GM23248 (cell line): ENCODE data around the gene ABCC4. TPM values are rescaled to one million over a fixed set of nuclear protein-coding genes. Genes with fewer than 3 reads are reported as not detected.

ENCODE experiments used
- DNase-seq: peaks from one replicate; pipeline ENCODE4 v3.0.0-alpha.2; 2015
- H2AFZ ChIP-seq: fragments of 200-600 bp; sonication (generic); 2 replicates; pipeline ENCODE4 v1.6.1; 2016; ENCODE audit warnings: antibody characterized with exemption
- H3F3A ChIP-seq: fragments of 200-600 bp; sonication (generic); 2 replicates; pipeline ENCODE4 v1.6.1; 2016; ENCODE audit warnings: mild to moderate bottlenecking, antibody characterized with exemption, mixed run types; ENCODE audit not compliant: insufficient read depth
- H3K27ac ChIP-seq: fragments of 200-600 bp; sonication (generic); 2 replicates; pipeline ENCODE4 v1.5.1; 2016; ENCODE audit warnings: mild to moderate bottlenecking
- H3K27me3 ChIP-seq: fragments of 200-600 bp; sonication (generic); replicated peaks from 2 replicates; pipeline ENCODE4 v1.6.1; 2016; ENCODE audit warnings: mild to moderate bottlenecking; ENCODE audit not compliant: insufficient read depth
- H3K36me3 ChIP-seq: fragments of 200-600 bp; sonication (generic); 2 replicates; pipeline ENCODE4 v1.6.1; 2016; ENCODE audit warnings: low read depth, mild to moderate bottlenecking
- H3K4me1 ChIP-seq: fragments of 200-600 bp; sonication (generic); 2 replicates; pipeline ENCODE4 v1.6.1; 2016; ENCODE audit warnings: mild to moderate bottlenecking; ENCODE audit not compliant: insufficient read depth
- H3K4me2 ChIP-seq: fragments of 200-600 bp; sonication (generic); one replicate; pipeline ENCODE4 v1.6.1; 2016; ENCODE audit warnings: mild to moderate bottlenecking; ENCODE audit not compliant: unreplicated experiment
- H3K4me3 ChIP-seq: fragments of 200-600 bp; sonication (generic); 2 replicates; pipeline ENCODE4 v1.5.1; 2016; ENCODE audit warnings: mild to moderate bottlenecking
- H3K79me2 ChIP-seq: fragments of 200-600 bp; sonication (generic); 2 replicates; pipeline ENCODE4 v1.6.1; 2016; ENCODE audit warnings: mild to moderate bottlenecking; ENCODE audit not compliant: insufficient read depth
- H3K9ac ChIP-seq: fragments of 200-600 bp; sonication (generic); 2 replicates; pipeline ENCODE4 v1.6.1; 2016; ENCODE audit warnings: mild to moderate bottlenecking
- H3K9me2 ChIP-seq: fragments of 200-600 bp; sonication (generic); 2 replicates; pipeline ENCODE4 v1.6.1; 2016; ENCODE audit warnings: mixed run types, mild to moderate bottlenecking, moderate library complexity; ENCODE audit not compliant: insufficient read depth
- H3K9me3 ChIP-seq: fragments of 200-600 bp; sonication (generic); one replicate; pipeline ENCODE4 v1.6.1; 2017; ENCODE audit warnings: low read depth
- H4K20me1 ChIP-seq: fragments of 200-600 bp; sonication (generic); 2 replicates; pipeline ENCODE4 v1.6.0; 2016; ENCODE audit not compliant: insufficient read depth
- EZH2 ChIP-seq: fragments of 200-600 bp; sonication (generic); IDR thresholded peaks from 2 replicates; pipeline ENCODE4 v1.6.1; 2018; ENCODE audit warnings: antibody characterized with exemption, mild to moderate bottlenecking; ENCODE audit not compliant: insufficient read depth, poor library complexity, severe bottlenecking
- EZH2phosphoT487 ChIP-seq: fragments of 200-600 bp; sonication (generic); IDR thresholded peaks from 2 replicates; pipeline ENCODE4 v1.6.1; 2018; ENCODE audit warnings: antibody characterized with exemption, moderate library complexity, mild to moderate bottlenecking, low read depth; ENCODE audit not compliant: insufficient read depth
- WGBS, 2 experiments: methylation state at CpG; one replicate each; pipeline ENCODE4 v1.1.6; 2015 to 2017; ENCODE audit warnings: low lambda C conversion rate in 2 of 2, low coverage in 1 of 2; ENCODE audit errors: missing lambda C conversion rate in 2 of 2; 5-methylcytosine and 5-hydroxymethylcytosine counted together
- in situ Hi-C: fragments of 300-500 bp; cut with MboI; formaldehyde crosslinking; loops from 2 replicates; pipeline ENCODE4 v1.15.0; 2020
- polyA plus RNA-seq: library from polyadenylated mRNA; unstranded; fragments of >200 nt; fragmentation: Nextera tagmentation; extraction: Ambion mirVana; gene quantifications from 2 replicates; pipeline ENCODE4 v1.2.1, GENCODE V29; 2016
- total RNA-seq: library from RNA; depleted of rRNA; stranded (reverse); fragments of >200 nt; shearing (Covaris generic); gene quantifications from 2 replicates; pipeline ENCODE4 v1.2.3, GENCODE V29; 2014

Gene ABCC4
- total and polyA plus RNA-seq, 2 experiments from 2014 or later: 3.9 to 11.2 TPM

DNA sequence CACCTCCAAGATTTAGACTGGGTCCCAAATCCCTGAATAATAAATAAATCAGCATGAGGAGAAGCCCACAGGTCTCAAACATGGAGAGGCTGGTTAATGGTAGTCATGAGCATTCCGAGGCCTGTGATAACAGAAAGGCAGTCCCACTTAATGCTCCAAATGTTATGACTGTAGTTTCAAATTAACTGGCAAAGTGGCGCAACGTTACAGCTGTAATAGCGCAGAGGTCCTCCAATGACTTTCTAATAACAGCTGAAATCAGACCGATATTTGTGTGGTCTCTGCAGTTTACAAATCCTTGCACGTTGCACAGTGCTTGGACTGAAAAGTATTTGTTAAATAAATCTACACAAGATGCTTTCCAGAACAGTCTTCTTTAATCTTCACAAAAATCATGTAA is 141.8 kb downstream of the ABCC4 start:
- H3F3A ChIP-seq: no peaks in the 10 kb centered on the region
- no peak overlapping the region for H3K27ac ChIP-seq
- H3K4me1 ChIP-seq: peaks cover 2% of the 10 kb centered on the region; the same call in 1 of the 2 replicates
- no peak for DNase-seq
- H3K9me3 ChIP-seq: no peaks in the 10 kb centered on the region
- H3K79me2 ChIP-seq: no peaks in the 10 kb centered on the region
- in situ Hi-C loops: loop anchor here (25.0 kb wide), 1 partner anchor 497 kb away; no protein-coding TSS in a partner anchor
- TF ChIP-seq EZH2phosphoT487 (no peak), EZH2 (no peak)
- H3K4me2 ChIP-seq: no peak overlapping the region
- H2AFZ ChIP-seq: no peak overlapping the region
- no peaks in the 10 kb centered on the region for H4K20me1 ChIP-seq
- no peak overlapping the region for H3K9ac ChIP-seq
- no peaks in the 10 kb centered on the region for H3K27me3 ChIP-seq
- H3K9me2 ChIP-seq: no peaks in the 10 kb centered on the region
- no peak overlapping the region for H3K4me3 ChIP-seq
- WGBS, 2 experiments: 94 to 95% methylated on average over 6 of the region's 6 CpGs
- H3K36me3 ChIP-seq: no peaks in the 10 kb centered on the region

DNA sequence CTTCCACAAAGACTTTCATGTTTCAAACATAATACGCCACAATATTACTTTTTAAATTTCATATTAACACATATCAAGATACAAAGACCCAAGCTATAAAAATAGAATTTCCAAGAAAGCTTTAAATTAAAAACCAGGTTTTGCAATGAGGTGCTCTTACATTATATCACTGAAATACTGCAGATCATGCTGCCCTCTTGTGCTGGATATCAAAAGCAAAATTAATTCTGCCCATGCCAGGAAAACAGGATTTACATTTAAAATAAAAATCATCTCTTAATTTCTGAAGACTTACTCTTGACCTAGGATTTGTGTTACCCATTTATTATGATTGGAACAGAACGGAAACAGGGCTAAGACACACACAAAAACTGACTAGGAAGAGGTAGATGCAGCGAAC is 145.0 kb downstream of the ABCC4 start:
- Histone ChIP-seq H3K79me2 (no peaks in the 10 kb centered on the region), H3K36me3 (no peaks in the 10 kb centered on the region)

DNA sequence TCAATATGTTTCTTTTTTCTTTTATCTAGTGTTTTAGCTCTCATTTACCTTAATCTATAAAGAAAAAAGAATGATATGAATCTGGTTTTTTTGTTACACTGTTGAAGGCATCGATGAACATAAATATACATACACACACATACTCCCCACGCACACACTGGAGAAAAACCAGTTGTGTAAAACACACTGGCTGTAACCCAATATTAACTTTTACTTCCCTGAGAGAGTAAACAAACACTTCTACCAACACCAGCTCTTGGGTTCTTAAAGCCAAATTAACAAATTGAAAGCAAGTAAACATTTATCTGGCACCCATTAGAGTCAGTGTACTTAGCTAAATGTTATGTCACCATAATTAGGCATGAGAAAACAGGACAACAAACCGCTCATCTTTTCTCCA is 145.7 kb downstream of the ABCC4 start:
- Histone ChIP-seq H3K36me3 (no peaks in the 10 kb centered on the region), H3K4me3 (no peak overlapping the region), H4K20me1 (no peaks in the 10 kb centered on the region), H3K79me2 (no peaks in the 10 kb centered on the region), H3K9me3 (no peaks in the 10 kb centered on the region), H3K27me3 (no peaks in the 10 kb centered on the region), H2AFZ (no peak overlapping the region), H3K27ac (no peak overlapping the region), H3K9ac (no peak overlapping the region), H3K4me1 (peaks cover 9% of the 10 kb centered on the region; the same call in 1 of the 2 replicates), H3K9me2 (no peaks in the 10 kb centered on the region), H3K4me2 (no peak overlapping the region), H3F3A (no peaks in the 10 kb centered on the region)
- in situ Hi-C loops: loop anchor here (25.0 kb wide), 1 partner anchor 493 kb away; no protein-coding TSS in a partner anchor
- DNase-seq: no peak
- WGBS, 2 experiments: 97 to 99% methylated on average over 3 of the region's 3 CpGs
- no peak for TF ChIP-seq EZH2phosphoT487

More for the DNA sequence above, 145.0 kb downstream of the ABCC4 start:
- in situ Hi-C loops: loop anchor here (25.0 kb wide), 1 partner anchor 494 kb away; no protein-coding TSS in a partner anchor
- Histone ChIP-seq H2AFZ (no peak overlapping the region), H4K20me1 (no peaks in the 10 kb centered on the region), H3K4me1 (peaks cover 9% of the 10 kb centered on the region; the same call in 1 of the 2 replicates), H3K4me2 (no peak overlapping the region), H3K27me3 (no peaks in the 10 kb centered on the region), H3K4me3 (no peak overlapping the region), H3K9me2 (no peaks in the 10 kb centered on the region), H3F3A (no peaks in the 10 kb centered on the region), H3K9ac (no peak overlapping the region), H3K27ac (no peak overlapping the region), H3K9me3 (no peaks in the 10 kb centered on the region)
- TF ChIP-seq EZH2 (no peak), EZH2phosphoT487 (no peak)
- 98% methylated on average over 3 of the region's 3 CpGs for WGBS, 2 experiments
- DNase-seq: peak; percentile 42

DNA sequence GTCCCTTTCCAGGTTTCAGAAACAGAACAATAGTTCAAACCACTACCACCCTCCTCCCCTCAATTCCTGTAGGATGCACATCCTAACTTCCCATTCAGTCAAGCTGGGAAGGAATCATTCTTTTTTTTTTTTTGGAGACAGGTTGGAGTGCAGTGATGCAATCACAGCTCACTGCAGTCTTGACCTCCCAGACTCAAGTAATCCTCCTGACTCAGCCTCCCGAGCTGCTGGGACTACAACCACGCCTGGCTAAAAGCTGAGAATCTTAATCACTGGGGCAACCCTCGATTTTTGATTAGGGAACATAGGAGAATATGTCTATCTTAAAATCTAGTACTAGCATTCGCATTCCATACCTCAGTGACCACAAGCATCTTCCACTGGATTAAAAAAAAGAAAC is 146.2 kb downstream of the ABCC4 start:
- 96 to 97% methylated on average over 4 of the region's 4 CpGs for WGBS, 2 experiments
- H3K9ac ChIP-seq: no peak overlapping the region
- no peaks in the 10 kb centered on the region for H3K36me3 ChIP-seq
- H2AFZ ChIP-seq: no peak overlapping the region
- H3K9me2 ChIP-seq: no peaks in the 10 kb centered on the region
- in situ Hi-C loops: loop anchor here (25.0 kb wide), 1 partner anchor 493 kb away; no protein-coding TSS in a partner anchor
- no peak for DNase-seq
- H3F3A ChIP-seq: no peaks in the 10 kb centered on the region
- peaks cover 9% of the 10 kb centered on the region; the same call in 1 of the 2 replicates for H3K4me1 ChIP-seq
- no peak overlapping the region for H3K4me3 ChIP-seq
- no peaks in the 10 kb centered on the region for H3K79me2 ChIP-seq
- H3K27me3 ChIP-seq: no peaks in the 10 kb centered on the region
- H3K27ac ChIP-seq: no peak overlapping the region
- no peaks in the 10 kb centered on the region for H3K9me3 ChIP-seq
- no peaks in the 10 kb centered on the region for H4K20me1 ChIP-seq
- H3K4me2 ChIP-seq: no peak overlapping the region
- TF ChIP-seq EZH2 (no peak), EZH2phosphoT487 (no peak)
